Endothelial cell of umbilical vein (primary cell): ENCODE measurements around the gene HTT. TPM values are rescaled to one million over a fixed set of nuclear protein-coding genes. Genes with fewer than 3 reads are reported as not detected.

Source experiments
- BruUV-seq: library from RNA; stranded (reverse); fragments of 400-500 nt; replicated peaks from 2 replicates; lab custom pipeline; 2021; lab: Mats Ljungman, UMichigan
- CTCF ChIA-PET: fragments of 300-600, 350-600 bp; sonication (Branson Sonifier 250); formaldehyde crosslinking; loops from one replicate; lab custom pipeline; 2021; ENCODE audit warnings: antibody characterized with exemption, inconsistent platforms; lab: Charles Lee
- POLR2A ChIA-PET: fragments of 300-600, 350-600 bp; sonication (Branson Sonifier 250); formaldehyde crosslinking; loops from one replicate; lab custom pipeline; 2021; ENCODE audit warnings: antibody characterized with exemption, inconsistent platforms; lab: Charles Lee
- DNase-seq: peaks from one replicate; pipeline ENCODE4 v3.0.0-alpha.2; 2011; ENCODE audit warnings: low read depth, low spot score
- FAIRE-seq: peaks from 2 replicates; lab custom pipeline; 2011; peaks lifted over from hg19 to GRCh38; lab: Jason Lieb, UNC
- H2AFZ ChIP-seq: 2 replicates; pipeline ENCODE4 v1.6.0; 2012; ENCODE audit warnings: low read depth, low read length, control low read depth, inconsistent platforms
- H3K27ac ChIP-seq: 2 replicates; pipeline ENCODE4 v1.5.1; 2011; ENCODE audit warnings: low read depth, mild to moderate bottlenecking, control low read depth, low read length, moderate library complexity; ENCODE audit not compliant: insufficient read depth
- H3K27me3 ChIP-seq, 2 experiments: 2 replicates each; pipeline versions ENCODE4 v1.6.0 to v1.6.1; 2011; ENCODE audit warnings: low read length in 2 of 2, mixed read lengths in 1 of 2; ENCODE audit not compliant: control insufficient read depth in 2 of 2, insufficient read depth in 2 of 2
- H3K36me3 ChIP-seq, 2 experiments: 2 replicates in 1 of 2; 3 replicates in 1 of 2; pipeline ENCODE4 v1.5.1; 2011; ENCODE audit warnings: low read length in 2 of 2, mild to moderate bottlenecking in 1 of 2, moderate library complexity in 1 of 2; ENCODE audit not compliant: control insufficient read depth in 2 of 2, insufficient read depth in 2 of 2; ENCODE audit errors: extremely low read depth in 1 of 2
- H3K4me1 ChIP-seq: 3 replicates; pipeline ENCODE4 v1.5.1; 2011; ENCODE audit warnings: mild to moderate bottlenecking, low read length; ENCODE audit not compliant: control insufficient read depth, insufficient read depth; ENCODE audit errors: extremely low read depth
- H3K4me2 ChIP-seq: 2 replicates; pipeline ENCODE4 v1.6.1; 2011; ENCODE audit warnings: low read length, control low read depth, mixed read lengths; ENCODE audit not compliant: insufficient read depth
- H3K4me3 ChIP-seq, 3 experiments: fragments of 200-600 bp in 1 of 3; sonication (generic), shearing (Covaris generic) in 1 of 3; replicated peaks in 1 of 3; 2 replicates each; pipeline ENCODE4 v1.5.1; 2011 to 2016; ENCODE audit warnings: control low read depth in 3 of 3, low read length in 3 of 3, mild to moderate bottlenecking in 2 of 3, inconsistent platforms in 1 of 3, low read depth in 1 of 3, moderate library complexity in 1 of 3; ENCODE audit not compliant: insufficient read depth in 1 of 3
- H3K79me2 ChIP-seq: 2 replicates; pipeline ENCODE4 v1.6.0; 2012; ENCODE audit warnings: low read length, inconsistent platforms; ENCODE audit not compliant: control insufficient read depth, insufficient read depth
- H3K9ac ChIP-seq: replicated peaks from 2 replicates; pipeline ENCODE3; 2011; ENCODE audit warnings: low read length, control low read depth; ENCODE audit not compliant: insufficient read depth; ENCODE audit errors: extremely low read depth
- H3K9me1 ChIP-seq: replicated peaks from 3 replicates; pipeline ENCODE4 v1.6.0; 2011; ENCODE audit warnings: mild to moderate bottlenecking, low read length; ENCODE audit not compliant: control insufficient read depth, insufficient read depth; ENCODE audit errors: extremely low read depth
- H3K9me3 ChIP-seq: replicated peaks from 2 replicates; pipeline ENCODE4 v1.5.1; 2012; ENCODE audit warnings: low read length, inconsistent platforms; ENCODE audit not compliant: control insufficient read depth, insufficient read depth
- H4K20me1 ChIP-seq: replicated peaks from 2 replicates; pipeline ENCODE3; 2011; ENCODE audit warnings: mild to moderate bottlenecking, low read length; ENCODE audit not compliant: control insufficient read depth, insufficient read depth; ENCODE audit errors: extremely low read depth
- EZH2 ChIP-seq: IDR thresholded peaks from 2 replicates; pipeline ENCODE4 v1.6.1; 2012; ENCODE audit warnings: borderline replicate concordance, low read depth, mild to moderate bottlenecking, moderate library complexity, low read length, inconsistent platforms; ENCODE audit not compliant: severe bottlenecking
- FOS ChIP-seq: IDR thresholded peaks from 2 replicates; pipeline ENCODE4 v1.6.1; 2011; ENCODE audit warnings: mild to moderate bottlenecking, low read length, moderate library complexity, borderline replicate concordance; ENCODE audit not compliant: insufficient read depth
- GATA2 ChIP-seq: IDR thresholded peaks from 2 replicates; pipeline ENCODE4 v1.7.0; 2011; ENCODE audit warnings: low read depth, mild to moderate bottlenecking, moderate library complexity, mixed read lengths, low read length; ENCODE audit not compliant: insufficient read length, insufficient read depth
- JUN ChIP-seq: IDR thresholded peaks from 2 replicates; pipeline ENCODE4 v1.6.1; 2011; ENCODE audit warnings: borderline replicate concordance, low read depth; ENCODE audit not compliant: insufficient read length, insufficient read depth
- MYC ChIP-seq: IDR thresholded peaks from one replicate; pipeline ENCODE4 v1.6.1; 2011; ENCODE audit warnings: mild to moderate bottlenecking, low read depth, low read length
- POLR2A ChIP-seq: IDR thresholded peaks from 2 replicates; pipeline ENCODE4 v1.6.1; 2012; ENCODE audit warnings: low read depth, mild to moderate bottlenecking, control low read depth, low read length
- POLR2AphosphoS5 ChIP-seq: IDR thresholded peaks from 2 replicates; pipeline ENCODE4 v1.6.1; 2012; ENCODE audit warnings: low read depth, mild to moderate bottlenecking, control low read depth, low read length, moderate library complexity; ENCODE audit not compliant: insufficient read depth
- dilution Hi-C: fragments of 300-500 bp; cut with MboI; formaldehyde crosslinking; loops from one replicate; pipeline ENCODE4 v1.15.0; 2019; ENCODE audit warnings: low sequenced_read_pairs; ENCODE audit not compliant: extremely low pct_ligation_motif_present
- intact Hi-C: fragments of 100-400 bp; cut with micrococcal nuclease; formaldehyde crosslinking; loops from one replicate; pipeline ENCODE4 v1.10.0; 2022
- polyA plus RNA-seq, 4 experiments: library from polyadenylated mRNA; depleted of rRNA in 3 of 4; stranded (reverse) in 3 of 4; unstranded in 1 of 4; fragments of >200 nt; gene quantifications; 2 replicates each; pipeline versions ENCODE4 v1.2.1 to v1.2.3, GENCODE V29; 2011 to 2012; ENCODE audit warnings: missing spikeins in 1 of 4
- total RNA-seq: library from RNA; stranded (reverse); gene quantifications from 2 replicates; pipeline ENCODE4 v1.2.3, GENCODE V29; 2021
- TF ChIP-seq, protein P1 (sequence below), 2 donors: IDR thresholded peaks; 1 replicate in 1 of 2; 2 replicates in 1 of 2; pipeline ENCODE4 v1.5.1; 2011; ENCODE audit warnings: low read length in 2 of 2, mild to moderate bottlenecking in 2 of 2, moderate library complexity in 2 of 2, control low read depth in 1 of 2, inconsistent platforms in 1 of 2, low read depth in 1 of 2; ENCODE audit not compliant: insufficient read depth in 1 of 2; ENCODE audit errors: extremely low read depth in 1 of 2
- TF ChIP-seq, protein P2 (sequence below): IDR thresholded peaks from 2 replicates; pipeline ENCODE4 v1.6.1; 2011; ENCODE audit not compliant: insufficient read depth, insufficient read length

The HTT gene
- total and polyA plus RNA-seq, 2 donors (not counting 3 experiments of a cell fraction or from before 2014, with no cell fraction given): 15.7 to 61.2 TPM

DNA sequence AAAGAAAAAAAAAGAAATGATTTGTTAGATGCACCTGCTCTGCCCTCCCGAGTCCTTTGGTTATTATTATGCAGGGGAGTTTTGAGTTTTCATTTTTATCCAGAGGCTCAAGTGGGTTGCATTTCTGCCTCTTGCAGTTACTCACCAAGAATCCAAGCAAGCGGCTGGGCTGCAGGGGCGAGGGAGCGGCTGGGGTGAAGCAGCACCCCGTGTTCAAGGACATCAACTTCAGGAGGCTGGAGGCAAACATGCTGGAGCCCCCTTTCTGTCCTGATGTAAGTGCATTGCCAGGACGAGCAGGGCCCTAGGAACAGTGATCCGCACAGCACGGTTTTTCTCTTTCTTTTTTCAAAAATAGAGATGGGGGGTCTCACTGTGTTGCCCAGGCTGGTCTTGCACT is 39.2 kb upstream of the HTT start:
- no peaks in the 10 kb centered on the region for H4K20me1 ChIP-seq
- H3K27me3 ChIP-seq: no peaks in the 10 kb centered on the region
- intact Hi-C loops (loop anchor here (5.0 kb wide), 1 partner anchor 73 kb away; the partner anchor contains the start of genes GRK4 and NOP14), dilution Hi-C loops (no loop called here)
- no peak for DNase-seq
- no TSS peak for BruUV-seq
- H3K79me2 ChIP-seq: no peaks in the 10 kb centered on the region
- H3K4me3 ChIP-seq: no peak overlapping the region
- no peak overlapping the region for H3K9ac ChIP-seq
- no peaks in the 10 kb centered on the region for H3K9me3 ChIP-seq
- POLR2A ChIA-PET: no interaction called here
- H3K4me1 ChIP-seq: no peaks in the 10 kb centered on the region
- TF ChIP-seq, protein P1, sequence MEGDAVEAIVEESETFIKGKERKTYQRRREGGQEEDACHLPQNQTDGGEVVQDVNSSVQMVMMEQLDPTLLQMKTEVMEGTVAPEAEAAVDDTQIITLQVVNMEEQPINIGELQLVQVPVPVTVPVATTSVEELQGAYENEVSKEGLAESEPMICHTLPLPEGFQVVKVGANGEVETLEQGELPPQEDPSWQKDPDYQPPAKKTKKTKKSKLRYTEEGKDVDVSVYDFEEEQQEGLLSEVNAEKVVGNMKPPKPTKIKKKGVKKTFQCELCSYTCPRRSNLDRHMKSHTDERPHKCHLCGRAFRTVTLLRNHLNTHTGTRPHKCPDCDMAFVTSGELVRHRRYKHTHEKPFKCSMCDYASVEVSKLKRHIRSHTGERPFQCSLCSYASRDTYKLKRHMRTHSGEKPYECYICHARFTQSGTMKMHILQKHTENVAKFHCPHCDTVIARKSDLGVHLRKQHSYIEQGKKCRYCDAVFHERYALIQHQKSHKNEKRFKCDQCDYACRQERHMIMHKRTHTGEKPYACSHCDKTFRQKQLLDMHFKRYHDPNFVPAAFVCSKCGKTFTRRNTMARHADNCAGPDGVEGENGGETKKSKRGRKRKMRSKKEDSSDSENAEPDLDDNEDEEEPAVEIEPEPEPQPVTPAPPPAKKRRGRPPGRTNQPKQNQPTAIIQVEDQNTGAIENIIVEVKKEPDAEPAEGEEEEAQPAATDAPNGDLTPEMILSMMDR (IDR thresholded peaks at IDR 0.05; ENCODE audit: extremely low read depth in 1 of 2, insufficient read depth in 1 of 2, low read depth in 1 of 2, low read length in 2 of 2): no peak
- TF ChIP-seq POLR2A (no peak), GATA2 (no peak), POLR2AphosphoS5 (no peak), FOS (no peak), MYC (no peak), JUN (no peak), EZH2 (no peak)
- TF ChIP-seq, protein P2, sequence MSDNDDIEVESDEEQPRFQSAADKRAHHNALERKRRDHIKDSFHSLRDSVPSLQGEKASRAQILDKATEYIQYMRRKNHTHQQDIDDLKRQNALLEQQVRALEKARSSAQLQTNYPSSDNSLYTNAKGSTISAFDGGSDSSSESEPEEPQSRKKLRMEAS: no peak
- no peak overlapping the region for H3K4me2 ChIP-seq
- no peak for FAIRE-seq
- H3K36me3 ChIP-seq: no peaks in the 10 kb centered on the region
- H3K27ac ChIP-seq: no peak overlapping the region
- no peak overlapping the region for H2AFZ ChIP-seq
- no peaks in the 10 kb centered on the region for H3K9me1 ChIP-seq
- CTCF ChIA-PET: interaction anchor here (2.2 kb wide), 1 partner anchor 72 kb away, joined by 5 read pairs; the partner anchor contains the start of genes GRK4 and NOP14
